WERI-Rb-1 (cell line): ENCODE data around the gene SMPD3.

Experiments used
- DNase-seq: peaks from one replicate; pipeline ENCODE4 v3.0.0-alpha.2; 2020
- H3K27ac ChIP-seq: fragments of 250-450 bp; sonication (Bioruptor Pico); 2 replicates; pipeline ENCODE4 v1.5.1; 2020; ENCODE audit warnings: mild to moderate bottlenecking, moderate library complexity
- H3K27me3 ChIP-seq: fragments of 250-450 bp; sonication (Bioruptor Pico); 2 replicates; pipeline ENCODE4 v1.5.1; 2021; ENCODE audit warnings: mild to moderate bottlenecking, low read depth, moderate library complexity; ENCODE audit not compliant: insufficient read depth, severe bottlenecking
- H3K36me3 ChIP-seq: fragments of 250-450 bp; sonication (Bioruptor Pico); 2 replicates; pipeline ENCODE4 v1.5.1; 2020; ENCODE audit warnings: mild to moderate bottlenecking, moderate library complexity
- H3K4me3 ChIP-seq: 2 replicates; pipeline ENCODE4 v1.5.1; 2011; ENCODE audit warnings: low read depth, mild to moderate bottlenecking, control low read depth, low read length
- H3K9me3 ChIP-seq: fragments of 250-450 bp; sonication (Bioruptor Pico); 2 replicates; pipeline ENCODE4 v1.5.1; 2021; ENCODE audit warnings: mild to moderate bottlenecking, moderate library complexity; ENCODE audit not compliant: severe bottlenecking
- TF ChIP-seq, protein P1 (sequence below): IDR thresholded peaks from 2 replicates; pipeline ENCODE4 v1.5.1; 2011; ENCODE audit warnings: low read depth, mild to moderate bottlenecking, control low read depth, inconsistent platforms, low read length

Gene SMPD3

DNA sequence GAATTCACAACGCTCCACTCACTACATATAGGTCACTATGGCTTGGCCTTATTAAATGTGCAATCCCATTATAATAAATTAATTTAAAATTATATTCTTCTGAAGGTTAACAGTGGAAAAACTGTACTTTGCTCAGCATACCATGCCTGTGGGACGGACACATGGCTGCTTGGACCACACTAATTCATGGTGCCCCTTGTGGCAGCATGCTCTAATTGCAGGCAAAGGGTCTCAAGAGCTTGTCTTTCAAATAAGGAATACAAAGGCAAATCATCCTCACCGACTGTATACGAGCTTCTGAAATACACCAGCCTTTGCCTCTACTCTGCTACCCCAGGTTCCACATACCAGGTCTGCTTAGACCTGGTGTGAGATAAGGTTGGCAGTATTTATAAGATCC is 11.7 kb downstream of the SMPD3 start:
- peak; percentile 27 for DNase-seq
- Histone ChIP-seq H3K27ac (no peak overlapping the region), H3K4me3 (no peak overlapping the region), H3K27me3 (no peaks in the 10 kb centered on the region), H3K9me3 (peaks cover 9% of the 10 kb centered on the region), H3K36me3 (no peaks in the 10 kb centered on the region)
- TF ChIP-seq, protein P1, sequence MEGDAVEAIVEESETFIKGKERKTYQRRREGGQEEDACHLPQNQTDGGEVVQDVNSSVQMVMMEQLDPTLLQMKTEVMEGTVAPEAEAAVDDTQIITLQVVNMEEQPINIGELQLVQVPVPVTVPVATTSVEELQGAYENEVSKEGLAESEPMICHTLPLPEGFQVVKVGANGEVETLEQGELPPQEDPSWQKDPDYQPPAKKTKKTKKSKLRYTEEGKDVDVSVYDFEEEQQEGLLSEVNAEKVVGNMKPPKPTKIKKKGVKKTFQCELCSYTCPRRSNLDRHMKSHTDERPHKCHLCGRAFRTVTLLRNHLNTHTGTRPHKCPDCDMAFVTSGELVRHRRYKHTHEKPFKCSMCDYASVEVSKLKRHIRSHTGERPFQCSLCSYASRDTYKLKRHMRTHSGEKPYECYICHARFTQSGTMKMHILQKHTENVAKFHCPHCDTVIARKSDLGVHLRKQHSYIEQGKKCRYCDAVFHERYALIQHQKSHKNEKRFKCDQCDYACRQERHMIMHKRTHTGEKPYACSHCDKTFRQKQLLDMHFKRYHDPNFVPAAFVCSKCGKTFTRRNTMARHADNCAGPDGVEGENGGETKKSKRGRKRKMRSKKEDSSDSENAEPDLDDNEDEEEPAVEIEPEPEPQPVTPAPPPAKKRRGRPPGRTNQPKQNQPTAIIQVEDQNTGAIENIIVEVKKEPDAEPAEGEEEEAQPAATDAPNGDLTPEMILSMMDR = peak; percentile 57

DNA sequence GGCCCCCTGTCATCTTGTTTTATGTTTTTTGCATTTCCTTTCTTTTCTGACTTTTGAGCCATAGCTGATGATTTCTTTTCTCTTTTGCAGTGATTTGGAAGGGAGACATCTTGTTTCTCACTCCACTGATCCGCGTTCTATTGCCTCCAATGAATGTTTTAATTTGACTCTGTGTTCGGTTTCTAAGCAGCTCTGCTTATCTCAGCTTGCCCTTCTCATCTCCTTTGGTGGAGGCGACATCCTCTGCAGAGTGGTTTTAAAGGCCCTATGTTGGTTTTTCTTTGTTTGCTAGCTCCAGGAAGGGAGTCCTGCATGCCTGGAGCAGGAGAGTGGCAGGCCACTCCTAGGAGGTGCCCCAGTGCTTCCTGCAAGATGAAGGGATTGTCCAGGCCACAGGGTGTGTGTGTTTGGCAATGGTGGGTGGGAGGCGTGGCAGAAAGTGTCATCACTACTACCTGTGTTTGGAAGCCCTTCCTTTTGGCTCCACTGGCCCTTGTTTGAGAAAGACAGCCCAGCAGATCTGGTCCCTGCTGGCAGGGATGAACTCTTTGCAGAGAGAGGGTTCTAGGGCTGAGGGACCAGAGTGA is 13.6 kb downstream of the SMPD3 start:
- DNase-seq = no peak
- H3K4me3 ChIP-seq = no peak overlapping the region
- H3K36me3 ChIP-seq = no peaks in the 10 kb centered on the region
- H3K27me3 ChIP-seq = no peaks in the 10 kb centered on the region
- peaks cover 9% of the 10 kb centered on the region for H3K9me3 ChIP-seq
- TF ChIP-seq, protein P1 = no peak
- no peak overlapping the region for H3K27ac ChIP-seq

DNA sequence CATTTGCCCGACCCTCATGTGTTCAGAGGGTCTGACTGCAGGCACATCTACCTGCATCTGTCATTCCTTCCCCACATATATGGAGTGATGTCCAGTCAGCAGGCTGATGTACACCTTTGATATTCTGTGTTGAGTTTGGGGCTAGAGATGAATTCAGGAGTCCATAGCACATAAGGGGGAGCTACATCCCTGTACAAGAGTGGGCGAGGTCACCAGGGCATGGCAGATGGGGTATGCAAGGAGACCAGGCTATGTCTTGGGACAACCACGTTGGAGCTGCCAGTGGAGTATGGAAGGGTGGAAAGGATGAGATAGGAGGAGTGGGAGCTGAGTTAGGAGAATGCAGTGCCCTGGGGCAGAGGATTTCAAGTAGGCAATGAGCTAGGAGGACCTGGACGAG is 15.0 kb downstream of the SMPD3 start:
- Histone ChIP-seq H3K36me3 (no peaks in the 10 kb centered on the region), H3K9me3 (peaks cover 9% of the 10 kb centered on the region), H3K27ac (no peak overlapping the region), H3K27me3 (no peaks in the 10 kb centered on the region), H3K4me3 (no peak overlapping the region)
- TF ChIP-seq, protein P1 = no peak
- DNase-seq = no peak

DNA sequence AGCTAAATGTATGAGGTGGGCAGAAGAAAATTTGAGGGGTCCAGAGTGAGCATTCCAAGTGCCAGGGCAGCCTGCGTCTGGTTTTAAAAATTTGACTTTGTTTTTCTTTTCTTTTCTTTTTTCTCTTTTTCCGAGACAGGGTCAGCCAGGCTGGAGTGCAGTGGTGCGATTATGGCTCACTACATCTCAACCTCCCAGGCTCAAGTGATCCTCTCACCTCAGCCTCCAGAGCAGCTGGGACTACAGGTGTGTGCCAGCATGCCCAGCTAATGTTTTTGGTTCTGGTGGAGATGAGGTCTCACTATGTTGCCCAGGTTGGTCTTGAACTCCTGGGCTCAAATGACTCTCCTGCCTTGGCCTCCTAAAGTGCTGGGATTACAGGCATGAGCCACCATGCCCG is 15.6 kb downstream of the SMPD3 start:
- no peak overlapping the region for H3K4me3 ChIP-seq
- no peaks in the 10 kb centered on the region for H3K27me3 ChIP-seq
- no peak overlapping the region for H3K27ac ChIP-seq
- H3K36me3 ChIP-seq = no peaks in the 10 kb centered on the region
- no peak for DNase-seq
- H3K9me3 ChIP-seq = peaks cover 9% of the 10 kb centered on the region
- TF ChIP-seq, protein P1 = no peak

DNA sequence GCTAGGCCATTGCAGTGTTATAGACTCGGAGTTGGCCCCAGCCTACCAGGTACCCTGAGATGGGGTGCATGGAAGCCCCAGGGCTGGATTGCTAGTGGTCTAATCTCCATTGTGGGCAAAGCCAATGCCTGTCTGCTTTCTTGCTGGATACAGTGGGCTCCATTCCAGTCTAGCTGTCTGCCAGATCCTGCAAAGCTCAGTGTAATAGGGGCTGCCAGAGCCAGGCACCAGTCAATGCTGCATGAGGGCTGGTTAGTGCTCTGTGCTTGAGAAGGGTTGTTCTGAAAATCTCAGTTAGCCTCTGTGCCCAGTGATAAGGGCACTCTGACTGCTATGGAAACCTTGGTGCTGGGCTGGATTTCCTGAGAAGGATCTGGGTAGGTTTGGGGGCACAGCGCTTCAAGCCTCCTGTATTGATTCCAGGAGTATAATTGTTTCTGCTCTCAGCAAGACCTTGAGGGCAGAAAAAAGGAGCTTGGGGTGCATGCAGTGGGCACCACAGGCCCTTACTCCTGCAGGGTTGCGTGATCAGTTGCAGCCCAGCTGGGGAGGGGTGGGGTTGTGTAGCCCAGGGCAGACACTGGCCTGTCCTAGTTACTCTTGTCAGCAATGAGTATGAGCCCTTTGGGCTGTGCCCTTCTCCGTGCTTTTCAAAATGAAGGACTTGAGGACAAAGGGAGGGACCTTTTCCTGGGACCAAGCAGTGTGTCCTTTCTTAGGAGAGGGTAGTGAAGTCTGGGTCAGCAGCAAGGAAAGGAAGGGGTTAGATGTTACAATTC is 19.0 kb downstream of the SMPD3 start:
- TF ChIP-seq, protein P1 = no peak
- no peaks in the 10 kb centered on the region for H3K27me3 ChIP-seq
- H3K27ac ChIP-seq = no peak overlapping the region
- no peak overlapping the region for H3K4me3 ChIP-seq
- H3K9me3 ChIP-seq = no peaks in the 10 kb centered on the region
- H3K36me3 ChIP-seq = no peaks in the 10 kb centered on the region
- no peak for DNase-seq
